A673 (cell line): ENCODE data around the gene CHRNG.

Experiments
- EZH2 ChIP-seq: fragments of 200-600 bp; sonication (generic); IDR thresholded peaks from 2 replicates; pipeline ENCODE4 v1.6.1; 2017; ENCODE audit warnings: borderline replicate concordance, low read depth, mild to moderate bottlenecking, mixed read lengths, antibody characterized with exemption, low read length; ENCODE audit not compliant: poor library complexity, severe bottlenecking
- TF ChIP-seq, protein P1 (sequence below): fragments of 300-800, 200-600 bp; sonication (generic); conservative IDR thresholded peaks from 2 replicates; pipeline ENCODE4 v1.5.1; 2017; ENCODE audit warnings: low read depth, mild to moderate bottlenecking, antibody characterized with exemption, low read length, moderate library complexity, mixed read lengths

- TF ChIP-seq, protein P1, sequence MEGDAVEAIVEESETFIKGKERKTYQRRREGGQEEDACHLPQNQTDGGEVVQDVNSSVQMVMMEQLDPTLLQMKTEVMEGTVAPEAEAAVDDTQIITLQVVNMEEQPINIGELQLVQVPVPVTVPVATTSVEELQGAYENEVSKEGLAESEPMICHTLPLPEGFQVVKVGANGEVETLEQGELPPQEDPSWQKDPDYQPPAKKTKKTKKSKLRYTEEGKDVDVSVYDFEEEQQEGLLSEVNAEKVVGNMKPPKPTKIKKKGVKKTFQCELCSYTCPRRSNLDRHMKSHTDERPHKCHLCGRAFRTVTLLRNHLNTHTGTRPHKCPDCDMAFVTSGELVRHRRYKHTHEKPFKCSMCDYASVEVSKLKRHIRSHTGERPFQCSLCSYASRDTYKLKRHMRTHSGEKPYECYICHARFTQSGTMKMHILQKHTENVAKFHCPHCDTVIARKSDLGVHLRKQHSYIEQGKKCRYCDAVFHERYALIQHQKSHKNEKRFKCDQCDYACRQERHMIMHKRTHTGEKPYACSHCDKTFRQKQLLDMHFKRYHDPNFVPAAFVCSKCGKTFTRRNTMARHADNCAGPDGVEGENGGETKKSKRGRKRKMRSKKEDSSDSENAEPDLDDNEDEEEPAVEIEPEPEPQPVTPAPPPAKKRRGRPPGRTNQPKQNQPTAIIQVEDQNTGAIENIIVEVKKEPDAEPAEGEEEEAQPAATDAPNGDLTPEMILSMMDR: no peak
- TF ChIP-seq EZH2: no peak
Measured at GRCh38 chr2:232502911-232503808, 36.3 kb upstream of the CHRNG start.
